ENCODE results near the gene HOMER1. TPM values are rescaled to one million over a fixed set of nuclear protein-coding genes. Genes with fewer than 3 reads are reported as not detected.

HOMER1 gene
- total RNA-seq, 4 donors from 2014 or later: 11.2 to 19.5 (median 19.3) TPM

DNA sequence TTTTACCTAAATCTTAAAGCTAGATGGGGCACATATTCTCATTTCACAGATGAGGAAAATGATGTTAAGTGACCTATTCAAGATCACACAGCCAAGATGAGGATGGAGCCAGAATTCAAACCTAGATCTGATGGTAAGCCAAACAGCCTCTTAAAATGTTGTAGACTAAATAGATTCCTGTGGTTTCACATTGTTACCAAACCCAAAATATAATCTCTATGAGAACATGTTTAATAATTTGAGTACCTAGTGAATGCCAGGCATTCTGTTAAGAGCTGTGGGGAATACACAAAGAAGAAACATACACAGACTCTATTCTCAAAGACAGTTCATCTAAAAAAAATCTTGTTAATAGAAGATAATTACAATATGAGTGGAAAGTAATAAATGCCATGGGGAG, 25.2 kb downstream of the HOMER1 start:
- no peak overlapping the region for H3K27ac ChIP-seq (replicated peaks in 1 of 4)
- intact Hi-C loops (cut with DNase I): no loop called here

DNA sequence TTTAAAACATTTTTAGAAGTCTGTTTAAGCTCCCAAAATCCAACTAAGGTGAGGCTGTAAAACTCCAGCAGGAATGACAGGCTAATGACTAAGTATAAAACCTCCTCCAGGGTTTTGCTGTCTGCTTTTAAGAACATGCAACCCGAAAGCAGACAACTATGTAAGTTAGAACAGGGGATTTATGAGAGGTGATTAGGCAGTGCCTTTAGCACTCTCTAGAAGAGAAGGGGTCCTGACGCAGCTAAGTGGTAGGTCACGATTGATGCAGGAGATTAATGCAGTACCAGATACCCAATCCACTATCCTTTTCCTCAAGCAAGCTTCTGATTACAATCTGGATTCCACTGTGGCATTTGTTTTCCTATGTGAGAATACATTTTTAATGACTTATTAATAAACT, 25.9 kb downstream of the HOMER1 start:
- Histone ChIP-seq H3K4me1 (peaks cover 3 to 26% (median 7%) of the 10 kb centered on the region in 4 donors), H3K27ac (replicated peaks in 1 of 4) (no peak overlapping the region), H3K36me3 (no peaks in the 10 kb centered on the region), H3K4me3 (no peak overlapping the region), H3K27me3 (no peaks in the 10 kb centered on the region), H3K9me3 (no peaks in the 10 kb centered on the region)
- WGBS: 63% methylated on average over 3 of the region's 3 CpGs
- TF ChIP-seq POLR2AphosphoS5 (IDR thresholded peaks at IDR 0.05) (no peak), EP300 (IDR thresholded peaks at IDR 0.05) (no peak), POLR2A (IDR thresholded peaks at IDR 0.05; ENCODE audit: low read depth) (no peak)
- TF ChIP-seq, protein P1, sequence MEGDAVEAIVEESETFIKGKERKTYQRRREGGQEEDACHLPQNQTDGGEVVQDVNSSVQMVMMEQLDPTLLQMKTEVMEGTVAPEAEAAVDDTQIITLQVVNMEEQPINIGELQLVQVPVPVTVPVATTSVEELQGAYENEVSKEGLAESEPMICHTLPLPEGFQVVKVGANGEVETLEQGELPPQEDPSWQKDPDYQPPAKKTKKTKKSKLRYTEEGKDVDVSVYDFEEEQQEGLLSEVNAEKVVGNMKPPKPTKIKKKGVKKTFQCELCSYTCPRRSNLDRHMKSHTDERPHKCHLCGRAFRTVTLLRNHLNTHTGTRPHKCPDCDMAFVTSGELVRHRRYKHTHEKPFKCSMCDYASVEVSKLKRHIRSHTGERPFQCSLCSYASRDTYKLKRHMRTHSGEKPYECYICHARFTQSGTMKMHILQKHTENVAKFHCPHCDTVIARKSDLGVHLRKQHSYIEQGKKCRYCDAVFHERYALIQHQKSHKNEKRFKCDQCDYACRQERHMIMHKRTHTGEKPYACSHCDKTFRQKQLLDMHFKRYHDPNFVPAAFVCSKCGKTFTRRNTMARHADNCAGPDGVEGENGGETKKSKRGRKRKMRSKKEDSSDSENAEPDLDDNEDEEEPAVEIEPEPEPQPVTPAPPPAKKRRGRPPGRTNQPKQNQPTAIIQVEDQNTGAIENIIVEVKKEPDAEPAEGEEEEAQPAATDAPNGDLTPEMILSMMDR (IDR thresholded peaks at IDR 0.05): no peak
- DNase-seq (ENCODE audit: extremely low spot score): no peak
- intact Hi-C loops (cut with DNase I): no loop called here

More for the DNA sequence above, 25.2 kb downstream of the HOMER1 start:
- H3K4me1 ChIP-seq: peaks cover 3 to 32% (median 10%) of the 10 kb centered on the region in 4 donors
- H3K36me3 ChIP-seq: no peaks in the 10 kb centered on the region
- no peak overlapping the region for H3K4me3 ChIP-seq
- no peaks in the 10 kb centered on the region for H3K9me3 ChIP-seq
- no peak for DNase-seq (ENCODE audit: extremely low spot score)
- no peaks in the 10 kb centered on the region for H3K27me3 ChIP-seq
- TF ChIP-seq POLR2A (IDR thresholded peaks at IDR 0.05; ENCODE audit: low read depth) (no peak), POLR2AphosphoS5 (IDR thresholded peaks at IDR 0.05) (no peak), EP300 (IDR thresholded peaks at IDR 0.05) (no peak)
- TF ChIP-seq, protein P1 (IDR thresholded peaks at IDR 0.05): no peak

DNA sequence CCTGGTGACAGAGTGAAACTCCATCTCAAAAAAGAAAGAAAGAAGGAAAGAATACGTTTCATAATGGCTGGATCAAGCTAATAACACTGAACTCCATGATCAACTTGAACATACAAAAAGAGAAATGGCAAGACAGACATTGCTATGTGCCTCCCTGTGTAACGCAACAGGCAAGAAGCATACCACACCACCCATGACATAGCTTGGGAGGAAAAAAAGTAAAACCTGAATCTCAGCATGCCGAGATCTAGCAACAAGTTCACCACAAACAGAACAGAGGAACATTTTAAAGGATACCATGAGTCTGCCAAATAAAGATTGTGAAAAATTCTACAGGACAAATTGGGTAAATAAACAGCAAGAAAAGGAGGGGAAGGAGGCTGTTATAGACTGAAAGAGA, 26.7 kb downstream of the HOMER1 start:
- Histone ChIP-seq H3K9me3 (no peaks in the 10 kb centered on the region), H3K27ac (replicated peaks in 1 of 4) (no peak overlapping the region), H3K4me1 (peaks cover 3 to 26% (median 7%) of the 10 kb centered on the region in 4 donors), H3K36me3 (no peaks in the 10 kb centered on the region), H3K27me3 (no peaks in the 10 kb centered on the region), H3K4me3 (no peak overlapping the region)
- TF ChIP-seq POLR2A (IDR thresholded peaks at IDR 0.05; ENCODE audit: low read depth): no peak
- TF ChIP-seq EP300 (IDR thresholded peaks at IDR 0.05): no peak
- no peak for TF ChIP-seq POLR2AphosphoS5 (IDR thresholded peaks at IDR 0.05)
- TF ChIP-seq, protein P1 (IDR thresholded peaks at IDR 0.05): no peak
- WGBS: 91% methylated on average over 3 of the region's 3 CpGs
- intact Hi-C loops (cut with DNase I): no loop called here
- no peak for DNase-seq (ENCODE audit: extremely low spot score)

DNA sequence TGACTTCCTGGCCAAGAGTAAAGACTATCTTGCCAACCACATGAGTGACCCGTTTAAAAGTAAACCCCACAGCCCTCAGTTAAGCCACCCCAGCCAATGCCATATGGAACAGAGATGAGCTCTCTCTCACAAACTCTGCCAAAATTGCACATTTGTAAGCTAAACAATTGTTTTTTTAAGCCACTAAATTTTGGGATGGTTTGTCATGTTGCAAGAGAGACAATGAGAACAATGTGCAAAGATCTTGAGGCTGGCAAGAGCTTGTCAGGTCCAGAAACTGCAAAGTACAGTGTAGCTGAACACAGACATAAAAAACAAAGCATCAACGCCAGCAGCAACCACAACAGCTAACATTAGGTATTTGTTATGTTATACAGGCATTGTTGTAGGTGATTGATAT, 27.8 kb downstream of the HOMER1 start:
- Histone ChIP-seq H3K27ac (replicated peaks in 1 of 4) (no peak overlapping the region), H3K9me3 (no peaks in the 10 kb centered on the region), H3K4me3 (no peak overlapping the region), H3K27me3 (no peaks in the 10 kb centered on the region), H3K4me1 (peaks cover 0 to 22% (median 9%) of the 10 kb centered on the region in 4 donors), H3K36me3 (no peaks in the 10 kb centered on the region)
- 68% methylated on average over 2 of the region's 2 CpGs for WGBS
- intact Hi-C loops (cut with DNase I): no loop called here
- TF ChIP-seq POLR2A (IDR thresholded peaks at IDR 0.05; ENCODE audit: low read depth) (no peak), EP300 (IDR thresholded peaks at IDR 0.05) (no peak), POLR2AphosphoS5 (IDR thresholded peaks at IDR 0.05) (no peak)
- TF ChIP-seq, protein P1 (IDR thresholded peaks at IDR 0.05): no peak
- no peak for DNase-seq (ENCODE audit: extremely low spot score)

DNA sequence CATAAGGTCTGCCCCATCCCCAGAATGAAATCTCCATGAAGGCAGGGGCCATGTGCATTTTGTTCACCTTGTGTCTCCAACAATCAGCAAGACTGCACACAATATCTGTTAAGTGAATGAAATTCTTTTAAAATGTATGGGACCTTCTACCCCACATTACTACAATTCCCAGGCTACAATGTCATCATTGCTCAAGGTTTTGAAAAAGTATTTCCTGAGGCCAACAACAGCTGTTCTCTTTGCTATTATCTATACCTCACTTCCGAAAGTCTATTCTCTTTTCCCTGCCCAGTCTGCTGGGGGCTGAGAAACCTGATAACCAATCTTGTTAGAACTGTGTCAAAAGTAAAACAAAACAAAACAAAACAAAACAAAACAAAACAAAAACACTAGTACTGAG, 29.2 kb downstream of the HOMER1 start:
- no peak for DNase-seq (ENCODE audit: extremely low spot score)
- no peaks in the 10 kb centered on the region for H3K27me3 ChIP-seq
- TF ChIP-seq, protein P1 (IDR thresholded peaks at IDR 0.05): no peak
- TF ChIP-seq POLR2AphosphoS5 (IDR thresholded peaks at IDR 0.05): no peak
- TF ChIP-seq EP300 (IDR thresholded peaks at IDR 0.05): no peak
- TF ChIP-seq POLR2A (IDR thresholded peaks at IDR 0.05; ENCODE audit: low read depth): no peak
- intact Hi-C loops (cut with DNase I): no loop called here
- H3K27ac ChIP-seq (replicated peaks in 1 of 4): no peak overlapping the region
- H3K4me3 ChIP-seq: no peak overlapping the region
- 100% methylated on average over 1 of the region's 1 CpG for WGBS
- H3K9me3 ChIP-seq: no peaks in the 10 kb centered on the region
- peaks cover 0 to 17% (median 6%) of the 10 kb centered on the region in 4 donors for H3K4me1 ChIP-seq
- H3K36me3 ChIP-seq: no peaks in the 10 kb centered on the region

Measured in esophagus muscularis mucosa (tissue), 4 donors.